Parathyroid adenoma (tissue), 2 donors: Measurements from ENCODE around the gene P3H1.

Experiments
- H2AFZ ChIP-seq: fragments of 300-600 bp; sonication (generic); one replicate; pipeline ENCODE4 v1.7.0; 2017; ENCODE audit warnings: antibody characterized with exemption, mild to moderate bottlenecking
- H3K27ac ChIP-seq: fragments of 300-600 bp; sonication (generic); one replicate; pipeline ENCODE4 v1.7.0; 2017
- H3K27me3 ChIP-seq: fragments of 300-600 bp; sonication (generic); one replicate; pipeline ENCODE4 v1.7.0; 2017; ENCODE audit warnings: low read length; ENCODE audit not compliant: control insufficient read depth, insufficient read depth
- H3K36me3 ChIP-seq: fragments of 300-600 bp; sonication (generic); one replicate; pipeline ENCODE4 v1.7.0; 2017; ENCODE audit warnings: low read length; ENCODE audit not compliant: control insufficient read depth, insufficient read depth
- H3K4me1 ChIP-seq: fragments of 300-600 bp; sonication (generic); one replicate; pipeline ENCODE4 v1.7.0; 2017; ENCODE audit warnings: control low read depth
- H3K4me2 ChIP-seq: fragments of 300-600 bp; sonication (generic); one replicate; pipeline ENCODE4 v1.7.0; 2017; ENCODE audit warnings: low read length
- H3K4me3 ChIP-seq: fragments of 300-600 bp; sonication (generic); one replicate; pipeline ENCODE4 v1.7.0; 2017; ENCODE audit warnings: low read depth, low read length
- H3K79me2 ChIP-seq: fragments of 300-600 bp; sonication (generic); one replicate; pipeline ENCODE4 v1.7.0; 2017; ENCODE audit warnings: control low read depth
- H3K9ac ChIP-seq: fragments of 300-600 bp; sonication (generic); one replicate; pipeline ENCODE4 v1.7.0; 2017; ENCODE audit warnings: mild to moderate bottlenecking
- H3K9me3 ChIP-seq: fragments of 300-600 bp; sonication (generic); one replicate; pipeline ENCODE4 v1.7.0; 2017; ENCODE audit warnings: low read length; ENCODE audit not compliant: control insufficient read depth
- CTCF ChIP-seq: fragments of 300-600 bp; sonication (generic); IDR thresholded peaks from one replicate; pipeline ENCODE4 v1.7.0; 2017; ENCODE audit warnings: antibody characterized with exemption, mild to moderate bottlenecking
- donor health status: primary hyperparathyroidism.

The P3H1 gene

GRCh38 chr1:42743317-42744147 is 23.3 kb downstream of the P3H1 start:
- Histone ChIP-seq H3K27me3 (no peaks in the 10 kb centered on the region), H3K9me3 (no peaks in the 10 kb centered on the region), H3K4me3 (no peak overlapping the region), H3K9ac (no peak overlapping the region), H3K4me1 (no peaks in the 10 kb centered on the region), H3K27ac (no peak overlapping the region), H3K36me3 (no peaks in the 10 kb centered on the region), H2AFZ (no peak overlapping the region), H3K4me2 (no peak overlapping the region), H3K79me2 (no peaks in the 10 kb centered on the region)
- no peak for TF ChIP-seq CTCF

- Histone ChIP-seq H3K27ac (no peak overlapping the region), H3K9me3 (no peaks in the 10 kb centered on the region), H3K4me3 (no peak overlapping the region), H3K79me2 (no peaks in the 10 kb centered on the region), H3K36me3 (no peaks in the 10 kb centered on the region), H3K27me3 (no peaks in the 10 kb centered on the region), H3K4me1 (no peaks in the 10 kb centered on the region), H3K9ac (no peak overlapping the region), H2AFZ (no peak overlapping the region), H3K4me2 (no peak overlapping the region)
- no peak for TF ChIP-seq CTCF
Observed at GRCh38 chr1:42742617-42743316, 24.1 kb downstream of the P3H1 start.

GRCh38 chr1:42742141-42742540 is 24.7 kb downstream of the P3H1 start:
- Histone ChIP-seq H2AFZ (no peak overlapping the region), H3K79me2 (no peaks in the 10 kb centered on the region), H3K9ac (no peak overlapping the region), H3K4me1 (no peaks in the 10 kb centered on the region), H3K4me3 (no peak overlapping the region), H3K4me2 (no peak overlapping the region), H3K27me3 (no peaks in the 10 kb centered on the region), H3K27ac (no peak overlapping the region), H3K36me3 (no peaks in the 10 kb centered on the region), H3K9me3 (no peaks in the 10 kb centered on the region)
- no peak for TF ChIP-seq CTCF

- Histone ChIP-seq H3K9ac (no peak overlapping the region), H3K4me3 (no peak overlapping the region), H3K27me3 (no peaks in the 10 kb centered on the region), H2AFZ (no peak overlapping the region), H3K36me3 (no peaks in the 10 kb centered on the region), H3K27ac (no peak overlapping the region), H3K4me2 (no peak overlapping the region), H3K4me1 (peaks cover 4% of the 10 kb centered on the region), H3K9me3 (no peaks in the 10 kb centered on the region), H3K79me2 (no peaks in the 10 kb centered on the region)
- no peak for TF ChIP-seq CTCF
Observed at GRCh38 chr1:42741706-42742105, 25.1 kb downstream of the P3H1 start.
